NCI-H2171 treated with DMSO at 0.1 percent for 48 hours (cell line): ENCODE data around the gene ATP8A2.

ENCODE experiments used
- DNase-seq: peaks from one replicate; lab custom pipeline; 2025; lab: John Stamatoyannopoulos, UW

ATP8A2 gene

GRCh38 chr13:25848812-25849745 is 477.3 kb downstream of the ATP8A2 start:
- no peak for DNase-seq

- DNase-seq: no peak
These were observed 486.1 kb downstream of the ATP8A2 start for GRCh38 chr13:25857830-25858229.

DNA sequence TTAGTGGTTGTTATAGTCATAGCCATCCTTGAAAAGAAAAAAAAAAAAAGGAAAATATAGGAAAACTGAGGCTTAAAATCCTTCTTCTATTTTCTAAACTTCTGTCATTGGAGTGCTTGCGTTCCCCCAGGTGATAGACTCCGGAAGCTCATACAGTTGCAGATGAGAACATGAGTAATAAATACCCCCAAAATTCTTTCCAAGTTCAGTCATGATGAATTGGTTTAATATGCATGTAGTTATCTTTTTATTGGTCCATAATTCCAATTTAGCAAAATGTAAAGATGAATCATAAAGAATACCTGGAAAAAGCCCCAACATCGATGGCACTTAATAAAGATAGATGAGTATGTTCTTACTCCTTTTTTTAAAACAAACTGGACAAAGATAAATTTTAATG is 487.8 kb downstream of the ATP8A2 start:
- DNase-seq: no peak

DNA sequence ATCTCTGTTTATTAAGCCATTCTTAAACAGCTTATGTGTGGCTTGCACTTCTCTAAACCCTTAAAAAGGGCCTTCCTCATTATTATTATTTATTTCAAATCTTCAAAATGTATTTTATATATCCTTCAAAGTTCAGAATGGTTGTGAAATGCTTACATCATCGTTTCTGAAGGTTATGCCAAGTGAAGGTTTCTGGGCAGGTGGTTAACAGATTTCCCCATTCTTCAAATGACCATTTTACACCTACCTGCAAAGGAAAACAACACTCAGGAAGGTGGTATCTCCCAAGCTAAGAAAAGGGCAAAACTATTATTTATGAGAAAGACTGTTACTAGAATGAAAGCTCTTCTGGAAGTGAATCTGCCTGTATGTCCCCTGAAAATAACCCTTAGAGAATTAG is 488.5 kb downstream of the ATP8A2 start:
- DNase-seq: no peak

DNA sequence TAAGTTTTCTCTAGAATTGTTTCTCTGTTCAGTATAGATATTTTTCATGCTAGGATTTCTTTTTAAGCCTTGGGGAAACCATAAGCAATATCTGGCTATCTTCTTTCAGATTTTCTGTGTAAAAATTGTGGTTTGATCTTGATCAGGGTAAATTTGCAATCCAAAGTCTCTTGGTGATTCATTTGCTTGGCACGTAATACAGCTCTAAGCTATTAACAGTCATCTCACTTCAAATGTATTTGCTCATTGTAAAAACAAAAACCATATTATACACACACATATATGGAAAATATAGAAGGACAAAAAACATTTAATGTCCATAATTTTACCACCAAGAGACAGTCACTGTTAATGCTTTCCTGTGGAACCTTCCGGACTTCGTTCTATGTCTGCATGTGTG is 489.1 kb downstream of the ATP8A2 start:
- no peak for DNase-seq

- no peak for DNase-seq
These were observed 490.4 kb downstream of the ATP8A2 start for GRCh38 chr13:25862156-25862555.

- DNase-seq: no peak
These were observed 492.3 kb downstream of the ATP8A2 start for GRCh38 chr13:25864116-25864515.

DNA sequence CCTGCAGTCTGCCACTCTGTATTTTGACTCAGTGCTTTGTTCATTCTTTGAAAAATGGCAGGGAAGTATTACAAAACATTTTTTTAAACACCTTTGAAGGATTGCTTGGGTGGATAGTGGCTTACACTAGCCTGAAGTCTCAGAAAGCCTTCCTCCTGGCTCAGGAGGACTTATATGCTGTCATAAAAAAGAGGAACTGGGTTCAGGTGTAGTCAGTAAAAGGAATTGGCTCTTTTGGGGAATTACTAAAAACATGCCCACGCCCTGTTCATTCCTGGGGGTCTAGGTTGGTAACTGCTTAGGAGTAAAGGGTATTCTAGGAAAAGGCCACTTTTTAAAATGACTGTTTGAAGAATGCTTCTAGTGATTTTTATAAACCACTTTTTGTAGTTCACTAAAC is 493.2 kb downstream of the ATP8A2 start:
- no peak for DNase-seq

GRCh38 chr13:25865391-25865790 is 493.6 kb downstream of the ATP8A2 start:
- DNase-seq: no peak

DNA sequence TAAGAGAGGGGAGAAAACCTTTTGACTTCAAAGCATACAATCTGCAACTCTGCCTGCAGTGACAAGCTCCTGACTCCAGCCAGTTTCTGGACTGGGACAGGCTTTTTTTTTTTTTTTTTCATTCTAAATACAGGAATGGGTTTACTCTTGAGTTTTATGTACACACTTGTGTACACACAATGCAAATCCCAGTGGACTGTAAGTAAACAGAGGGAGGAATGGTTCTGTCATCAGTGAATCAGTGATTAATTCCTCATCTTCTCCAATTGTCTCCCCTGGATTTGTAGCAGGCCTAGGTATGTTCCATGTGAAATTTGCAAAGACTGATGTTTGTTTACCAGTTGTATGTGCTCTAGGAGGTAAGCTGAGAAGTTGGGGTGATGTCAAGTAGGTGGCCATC is 495.3 kb downstream of the ATP8A2 start:
- DNase-seq: no peak

DNA sequence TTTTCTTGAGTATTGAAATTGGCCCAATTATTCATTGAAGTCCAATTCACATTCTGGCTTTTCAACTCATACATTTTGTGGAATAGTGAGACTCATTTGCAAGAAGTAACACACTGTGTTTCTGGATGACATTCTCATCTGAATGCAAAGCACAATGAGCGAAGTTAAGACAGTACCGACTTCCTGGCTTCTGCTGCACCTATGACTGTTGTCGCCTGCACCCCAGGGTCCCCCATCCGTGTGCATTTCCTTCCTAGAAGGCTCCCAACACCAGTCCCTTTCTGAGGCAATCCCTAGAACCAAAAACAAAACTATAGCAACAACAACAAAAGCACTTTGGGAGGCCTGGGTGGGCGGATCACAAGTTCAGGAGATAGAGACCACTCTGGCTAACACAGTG is 496.7 kb downstream of the ATP8A2 start:
- no peak for DNase-seq

- DNase-seq: no peak
These were observed 498.2 kb downstream of the ATP8A2 start for GRCh38 chr13:25869941-25870340.

DNA sequence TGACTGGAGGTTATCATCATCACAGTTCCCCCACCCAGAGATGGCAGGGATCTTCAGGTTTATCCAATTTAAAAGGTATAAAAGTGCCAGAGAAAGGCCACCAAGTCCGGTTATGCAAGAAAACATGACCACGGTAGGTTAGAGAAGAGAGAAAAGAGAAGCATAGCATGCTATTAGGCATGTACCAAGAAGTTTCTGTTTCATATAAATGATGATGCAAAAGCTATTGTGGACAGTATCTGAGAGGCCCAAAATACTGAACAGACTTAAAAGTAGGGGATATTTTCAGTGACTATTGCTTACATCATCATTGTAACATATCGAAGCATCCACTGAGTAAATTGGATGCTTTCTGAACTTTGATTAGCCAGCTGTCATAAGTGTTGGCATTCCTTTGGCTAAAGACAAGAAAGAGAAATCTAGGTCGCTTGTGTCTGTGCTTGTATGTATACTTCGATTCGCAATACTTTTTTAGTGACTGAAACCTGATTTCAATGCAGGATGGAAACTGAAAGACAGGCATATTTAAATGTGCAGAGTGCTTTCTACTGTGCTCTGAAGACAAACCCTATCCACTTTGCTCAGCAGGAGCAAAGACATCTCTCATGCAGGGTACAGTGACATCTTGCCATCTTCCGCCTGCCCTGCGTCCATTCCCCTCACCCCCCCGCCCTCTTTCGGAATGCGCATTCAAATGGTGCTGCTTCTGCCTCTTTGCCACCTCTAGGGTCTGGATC is 499.8 kb downstream of the ATP8A2 start:
- no peak for DNase-seq

GRCh38 chr13:25872481-25873241 is 500.9 kb downstream of the ATP8A2 start:
- DNase-seq: no peak

- DNase-seq: no peak
These were observed 501.5 kb downstream of the ATP8A2 start for GRCh38 chr13:25873242-25873612.

GRCh38 chr13:25874064-25874737 is 502.4 kb downstream of the ATP8A2 start:
- no peak for DNase-seq

- no peak for DNase-seq
These were observed 503.1 kb downstream of the ATP8A2 start for GRCh38 chr13:25874907-25875306.

GRCh38 chr13:25876247-25876646 is 504.5 kb downstream of the ATP8A2 start:
- no peak for DNase-seq

- no peak for DNase-seq
These were observed 507.7 kb downstream of the ATP8A2 start for GRCh38 chr13:25879466-25879865.

DNA sequence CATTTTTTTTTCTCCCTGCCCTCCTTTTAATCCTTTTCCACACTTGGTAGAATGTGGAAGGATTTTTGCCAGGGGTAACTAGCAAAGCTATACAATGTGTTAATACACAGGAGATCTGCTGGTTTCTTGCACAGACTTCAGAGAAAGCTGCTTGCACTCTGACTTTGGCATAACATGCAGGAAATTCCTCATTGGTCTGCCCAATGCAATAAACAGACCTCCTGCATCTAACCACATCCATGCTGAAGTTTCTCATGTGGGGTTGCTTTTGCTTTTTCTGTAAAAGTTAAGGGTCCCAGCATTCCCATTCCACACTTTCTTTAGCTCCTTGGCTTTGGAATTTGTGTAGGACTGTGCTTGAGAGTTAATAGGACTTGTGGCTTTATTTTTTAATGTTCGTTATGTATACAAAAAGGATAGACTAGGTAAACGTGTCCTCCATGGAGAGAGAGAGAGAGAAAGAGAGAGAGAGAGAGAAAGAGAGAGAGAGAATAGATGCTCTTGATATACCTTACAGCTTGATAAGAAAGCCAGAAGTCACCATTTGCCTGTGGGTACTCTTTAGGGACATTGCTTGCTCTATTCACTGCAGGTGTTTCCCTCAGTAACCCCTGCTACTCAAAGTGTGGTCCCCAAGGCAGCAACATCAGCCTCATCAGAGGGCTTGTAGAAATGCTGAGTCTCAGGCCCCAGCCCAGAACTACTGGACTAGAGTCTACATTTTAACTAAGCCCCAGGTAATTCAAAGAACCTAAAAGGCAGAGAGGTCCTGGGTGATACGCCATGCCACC is 509.6 kb downstream of the ATP8A2 start:
- no peak for DNase-seq

DNA sequence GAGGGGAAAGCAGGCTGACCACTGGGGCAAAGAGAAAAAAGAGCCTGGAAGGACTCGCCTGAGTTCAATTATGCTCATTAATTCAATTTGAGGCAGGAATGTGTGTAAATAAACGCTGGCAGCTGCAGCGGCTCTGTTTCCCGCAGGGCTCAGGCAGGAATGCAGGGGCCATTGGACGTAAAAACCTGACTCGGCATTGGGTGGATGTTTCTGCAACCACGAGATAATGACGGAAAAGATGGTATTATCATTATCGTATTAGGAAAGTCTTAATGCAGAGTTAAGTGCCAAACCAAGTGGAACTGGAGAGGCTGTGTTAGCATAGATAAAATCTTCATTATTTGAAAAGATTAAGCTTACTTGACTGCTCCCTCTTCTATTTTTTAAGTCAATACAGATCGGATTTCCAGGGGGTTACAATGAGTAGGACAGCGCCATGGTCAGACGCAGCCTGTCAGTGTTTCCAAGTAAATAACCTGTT is 510.2 kb downstream of the ATP8A2 start:
- peak; percentile 27 for DNase-seq
